HepG2 (cell line): ENCODE measurements around the gene BICDL2. TPM values are rescaled to one million over a fixed set of nuclear protein-coding genes. Genes with fewer than 3 reads are reported as not detected.

ENCODE experiments used
- CEBPB ChIP-seq: IDR thresholded peaks from 2 replicates; pipeline ENCODE4 v1.6.1; 2011; ENCODE audit warnings: low read depth, low read length, improper control_type of control experiment, borderline replicate concordance
- ELF4 ChIP-seq: sonication (generic); formaldehyde crosslinking; IDR thresholded peaks from 2 replicates; pipeline ENCODE4 v1.5.0; 2020; ENCODE audit warnings: missing genetic modification reagents, mild to moderate bottlenecking, moderate library complexity, borderline replicate concordance
- EP300 ChIP-seq, 3 experiments: sonication (generic) in 1 of 3; formaldehyde crosslinking in 1 of 3; IDR thresholded peaks; 2 replicates each; pipeline versions ENCODE4 v1.5.1 to v1.6.1; 2011 to 2020; ENCODE audit warnings: low read depth in 2 of 3, low read length in 2 of 3, borderline replicate concordance in 1 of 3, improper control_type of control experiment in 1 of 3, mild to moderate bottlenecking in 1 of 3, missing genetic modification reagents in 1 of 3, moderate library complexity in 1 of 3
- FIP1L1 ChIP-seq: fragments of 200-400 bp; formaldehyde crosslinking; IDR thresholded peaks from 2 replicates; pipeline ENCODE4 v1.6.1; 2018; ENCODE audit warnings: low read depth, mild to moderate bottlenecking, low read length, moderate library complexity, borderline replicate concordance; ENCODE audit not compliant: insufficient read depth
- GABPB1 ChIP-seq: IDR thresholded peaks from 2 replicates; pipeline ENCODE4 v1.6.1; 2016; ENCODE audit warnings: mild to moderate bottlenecking, missing genetic modification reagents, moderate library complexity, missing compliant biosample characterization
- GZF1 ChIP-seq: sonication (generic); formaldehyde crosslinking; IDR thresholded peaks from 2 replicates; pipeline ENCODE4 v1.5.1; 2020; ENCODE audit warnings: mild to moderate bottlenecking, missing genetic modification reagents
- IRF2 ChIP-seq: IDR thresholded peaks from 2 replicates; pipeline ENCODE4 v1.6.1; 2018; ENCODE audit warnings: missing genetic modification reagents, missing compliant biosample characterization
- KLF11 ChIP-seq: IDR thresholded peaks from 2 replicates; pipeline ENCODE4 v1.6.1; 2016; ENCODE audit warnings: missing compliant biosample characterization
- KLF15 ChIP-seq: sonication (generic); formaldehyde crosslinking; IDR thresholded peaks from 2 replicates; pipeline ENCODE4 v1.8.1; 2023; ENCODE audit warnings: borderline replicate concordance, mild to moderate bottlenecking, inconsistent platforms, missing genetic modification reagents, mixed read lengths
- KMT2A ChIP-seq: sonication (generic); formaldehyde crosslinking; IDR thresholded peaks from 2 replicates; pipeline ENCODE4 v1.4.0; 2020; ENCODE audit warnings: missing genetic modification reagents
- NFATC3 ChIP-seq: sonication (generic); formaldehyde crosslinking; IDR thresholded peaks from 2 replicates; pipeline ENCODE4 v1.5.1; 2020; ENCODE audit warnings: mild to moderate bottlenecking, missing genetic modification reagents
- NR3C1 ChIP-seq: sonication (generic); formaldehyde crosslinking; IDR thresholded peaks from 2 replicates; pipeline ENCODE4 v1.4.0; 2020; ENCODE audit warnings: missing genetic modification reagents
- PITX1 ChIP-seq: sonication (generic); formaldehyde crosslinking; IDR thresholded peaks from 2 replicates; pipeline ENCODE4 v1.5.1; 2020; ENCODE audit warnings: mild to moderate bottlenecking, missing genetic modification reagents
- SOX5 ChIP-seq: IDR thresholded peaks from 2 replicates; pipeline ENCODE4 v1.6.1; 2016; ENCODE audit warnings: borderline replicate concordance
- SP1 ChIP-seq, 2 experiments: fragments of 450-650 bp in 1 of 2; sonication (generic) in 1 of 2; formaldehyde crosslinking in 1 of 2; IDR thresholded peaks; 2 replicates each; pipeline versions ENCODE4 v1.4.0 to v1.6.1; 2016 to 2020; ENCODE audit warnings: missing genetic modification reagents in 1 of 2
- STAT5B ChIP-seq: sonication (generic); formaldehyde crosslinking; IDR thresholded peaks from 2 replicates; pipeline ENCODE4 v1.4.0; 2020; ENCODE audit warnings: missing genetic modification reagents
- ZFP62 ChIP-seq: sonication (generic); formaldehyde crosslinking; IDR thresholded peaks from 2 replicates; pipeline ENCODE4 v1.4.0; 2020; ENCODE audit warnings: missing genetic modification reagents
- ZFX ChIP-seq: sonication (generic); formaldehyde crosslinking; IDR thresholded peaks from 2 replicates; pipeline ENCODE4 v1.4.0; 2020; ENCODE audit warnings: mild to moderate bottlenecking, low read depth, missing genetic modification reagents, moderate library complexity
- ZNF724P ChIP-seq: sonication (generic); formaldehyde crosslinking; IDR thresholded peaks from 2 replicates; pipeline ENCODE4 v1.8.0; 2022; ENCODE audit warnings: missing genetic modification reagents, borderline replicate concordance
- ZSCAN21 ChIP-seq: sonication (generic); formaldehyde crosslinking; IDR thresholded peaks from 2 replicates; pipeline ENCODE4 v1.8.0; 2022; ENCODE audit warnings: mild to moderate bottlenecking, missing genetic modification reagents, moderate library complexity, borderline replicate concordance
- polyA plus RNA-seq, 8 experiments: library from polyadenylated mRNA; depleted of rRNA in 3 of 8; stranded (reverse) in 7 of 8; unstranded in 1 of 8; fragments of >200 nt; fragmentation: Illumina TruSeq in 4 of 8; extraction: Trizol in 4 of 8; gene quantifications; 2 replicates each; pipeline versions ENCODE4 v1.2.1 to v1.2.3, GENCODE V29; 2011 to 2016; ENCODE audit warnings: low read depth in 4 of 8, missing spikeins in 1 of 8, mixed read lengths in 1 of 8; ENCODE audit not compliant: insufficient read depth in 1 of 8
- total RNA-seq, 5 experiments: library from RNA; depleted of rRNA; stranded (reverse); fragments of >200 nt; fragmentation: Illumina TruSeq; extraction: Trizol; gene quantifications; 2 replicates each; pipeline ENCODE4 v1.2.3, GENCODE V29; 2016; ENCODE audit warnings: low read depth in 1 of 5
- TF ChIP-seq, protein P1 (sequence below): IDR thresholded peaks from 2 replicates; pipeline ENCODE4 v1.6.1; 2012; ENCODE audit warnings: low read depth, low read length, improper control_type of control experiment
- TF ChIP-seq, protein P2 (sequence below): sonication (generic); formaldehyde crosslinking; IDR thresholded peaks from 2 replicates; pipeline ENCODE4 v1.5.1; 2020; ENCODE audit warnings: missing genetic modification reagents, mild to moderate bottlenecking, borderline replicate concordance
- TF ChIP-seq, protein P3 (sequence below): sonication (generic); formaldehyde crosslinking; IDR thresholded peaks from 2 replicates; pipeline ENCODE4 v1.8.0; 2022; ENCODE audit warnings: mild to moderate bottlenecking, missing genetic modification reagents; ENCODE audit not compliant: insufficient replicate concordance
- TF ChIP-seq, protein P4 (sequence below): sonication (generic); formaldehyde crosslinking; IDR thresholded peaks from 2 replicates; pipeline ENCODE4 v1.4.0; 2020; ENCODE audit warnings: missing genetic modification reagents, mild to moderate bottlenecking, borderline replicate concordance

The BICDL2 gene
- total and polyA plus RNA-seq, 2 of the 13 experiments (the other 11 are each of a cell fraction or from before 2014, with no cell fraction given), result 0.12 TPM; not detected in 1

DNA sequence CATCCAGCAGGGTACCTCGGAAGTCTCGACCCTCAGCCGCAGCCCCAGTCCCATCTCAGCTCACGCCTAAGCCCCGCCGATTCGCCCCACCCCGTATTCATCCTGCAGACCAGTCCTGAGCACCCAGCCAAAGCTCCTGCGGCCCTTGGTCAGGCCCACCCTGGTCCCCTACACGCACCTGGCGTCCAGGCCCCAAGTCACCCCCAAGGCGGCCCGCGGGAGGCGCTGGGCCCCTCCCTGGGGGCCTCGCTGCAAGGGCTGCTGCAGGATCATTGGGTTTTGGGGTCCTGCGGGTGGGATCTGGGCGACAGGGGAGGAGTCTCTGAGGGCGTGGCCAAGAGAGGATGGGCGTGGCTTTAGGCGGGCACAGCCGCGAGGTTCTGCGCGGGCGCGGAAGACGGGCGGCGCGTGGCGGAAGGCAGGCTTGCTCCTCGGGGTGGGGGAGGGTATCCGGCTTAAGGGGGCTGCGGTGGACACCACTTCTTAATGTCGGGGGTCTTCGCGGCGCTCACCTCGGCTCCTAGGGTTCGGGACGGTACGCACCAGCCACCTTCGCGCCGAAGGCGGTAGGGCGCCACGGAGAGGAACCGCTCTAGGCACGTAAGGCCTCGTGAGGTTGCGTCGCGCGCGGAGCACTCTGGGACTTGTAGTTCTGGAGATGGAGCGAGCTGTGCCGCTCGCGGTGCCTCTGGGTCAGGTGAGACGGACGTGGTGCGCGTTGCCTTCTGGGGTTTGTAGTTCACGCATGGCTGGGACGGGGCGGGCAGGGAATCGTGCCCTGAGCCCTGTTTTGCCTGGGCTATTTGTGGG is 12.9 kb downstream of the BICDL2 start, which contains the start of the genes HCFC1R1 and THOC6 (continued):
- TF ChIP-seq SOX5 (CRISPR knock-in tag), result peak; percentile 44; the same call in 1 of the 2 replicates
- TF ChIP-seq, protein P1, sequence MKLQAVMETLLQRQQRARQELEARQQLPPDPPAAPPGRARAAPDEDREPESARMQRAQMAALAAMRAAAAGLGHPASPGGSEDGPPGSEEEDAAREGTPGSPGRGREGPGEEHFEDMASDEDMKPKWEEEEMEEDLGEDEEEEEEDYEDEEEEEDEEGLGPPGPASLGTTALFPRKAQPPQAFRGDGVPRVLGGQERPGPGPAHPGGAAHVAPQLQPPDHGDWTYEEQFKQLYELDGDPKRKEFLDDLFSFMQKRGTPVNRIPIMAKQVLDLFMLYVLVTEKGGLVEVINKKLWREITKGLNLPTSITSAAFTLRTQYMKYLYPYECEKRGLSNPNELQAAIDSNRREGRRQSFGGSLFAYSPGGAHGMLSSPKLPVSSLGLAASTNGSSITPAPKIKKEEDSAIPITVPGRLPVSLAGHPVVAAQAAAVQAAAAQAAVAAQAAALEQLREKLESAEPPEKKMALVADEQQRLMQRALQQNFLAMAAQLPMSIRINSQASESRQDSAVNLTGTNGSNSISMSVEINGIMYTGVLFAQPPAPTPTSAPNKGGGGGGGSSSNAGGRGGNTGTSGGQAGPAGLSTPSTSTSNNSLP, result no peak
- no peak for TF ChIP-seq NR3C1
- TF ChIP-seq IRF2 (CRISPR knock-in tag), result peak; percentile 96
- TF ChIP-seq ELF4 (CRISPR knock-in tag), result no peak; the same call in 1 of the 2 replicates
- no peak for TF ChIP-seq STAT5B (CRISPR knock-in tag)
- TF ChIP-seq EP300 (IDR thresholded peaks at IDR 0.05; ENCODE audit: low read depth in 2 of 2, low read length in 2 of 2), result no peak
- no peak; the same call in 1 of the 2 replicates for TF ChIP-seq EP300 (CRISPR knock-in tag; IDR thresholded peaks at IDR 0.05; ENCODE audit: borderline replicate concordance)
- no peak for TF ChIP-seq KLF15 (CRISPR knock-in tag)
- 0 out of 2 replicates have a peak, but pooled peaks have one; percentile 34 for TF ChIP-seq GZF1
- TF ChIP-seq PITX1 (CRISPR knock-in tag), result peak; percentile 68
- TF ChIP-seq, protein P2, sequence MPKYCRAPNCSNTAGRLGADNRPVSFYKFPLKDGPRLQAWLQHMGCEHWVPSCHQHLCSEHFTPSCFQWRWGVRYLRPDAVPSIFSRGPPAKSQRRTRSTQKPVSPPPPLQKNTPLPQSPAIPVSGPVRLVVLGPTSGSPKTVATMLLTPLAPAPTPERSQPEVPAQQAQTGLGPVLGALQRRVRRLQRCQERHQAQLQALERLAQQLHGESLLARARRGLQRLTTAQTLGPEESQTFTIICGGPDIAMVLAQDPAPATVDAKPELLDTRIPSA, result no peak
- TF ChIP-seq FIP1L1, result peak; percentile 90; the same call in 1 of the 2 replicates
- TF ChIP-seq, protein P3, sequence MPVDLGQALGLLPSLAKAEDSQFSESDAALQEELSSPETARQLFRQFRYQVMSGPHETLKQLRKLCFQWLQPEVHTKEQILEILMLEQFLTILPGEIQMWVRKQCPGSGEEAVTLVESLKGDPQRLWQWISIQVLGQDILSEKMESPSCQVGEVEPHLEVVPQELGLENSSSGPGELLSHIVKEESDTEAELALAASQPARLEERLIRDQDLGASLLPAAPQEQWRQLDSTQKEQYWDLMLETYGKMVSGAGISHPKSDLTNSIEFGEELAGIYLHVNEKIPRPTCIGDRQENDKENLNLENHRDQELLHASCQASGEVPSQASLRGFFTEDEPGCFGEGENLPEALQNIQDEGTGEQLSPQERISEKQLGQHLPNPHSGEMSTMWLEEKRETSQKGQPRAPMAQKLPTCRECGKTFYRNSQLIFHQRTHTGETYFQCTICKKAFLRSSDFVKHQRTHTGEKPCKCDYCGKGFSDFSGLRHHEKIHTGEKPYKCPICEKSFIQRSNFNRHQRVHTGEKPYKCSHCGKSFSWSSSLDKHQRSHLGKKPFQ (CRISPR knock-in tag), result peak; percentile 68
- TF ChIP-seq CEBPB, result peak; percentile 8; the same call in 1 of the 2 replicates
- TF ChIP-seq ZSCAN21 (CRISPR knock-in tag), result no peak
- no peak for TF ChIP-seq KLF11
- peak; percentile 95 for TF ChIP-seq GABPB1 (CRISPR knock-in tag)
- TF ChIP-seq, protein P4, sequence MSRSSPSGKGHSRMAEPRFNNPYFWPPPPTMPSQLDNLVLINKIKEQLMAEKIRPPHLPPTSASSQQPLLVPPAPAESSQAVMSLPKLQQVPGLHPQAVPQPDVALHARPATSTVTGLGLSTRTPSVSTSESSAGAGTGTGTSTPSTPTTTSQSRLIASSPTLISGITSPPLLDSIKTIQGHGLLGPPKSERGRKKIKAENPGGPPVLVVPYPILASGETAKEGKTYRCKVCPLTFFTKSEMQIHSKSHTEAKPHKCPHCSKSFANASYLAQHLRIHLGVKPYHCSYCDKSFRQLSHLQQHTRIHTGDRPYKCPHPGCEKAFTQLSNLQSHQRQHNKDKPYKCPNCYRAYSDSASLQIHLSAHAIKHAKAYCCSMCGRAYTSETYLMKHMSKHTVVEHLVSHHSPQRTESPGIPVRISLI (CRISPR knock-in tag), result peak; percentile 53; the same call in 1 of the 2 replicates
- TF ChIP-seq NFATC3 (CRISPR knock-in tag), result peak; percentile 90; the same call in 1 of the 2 replicates
- no peak for TF ChIP-seq SP1 (IDR thresholded peaks at IDR 0.05)
- peak; percentile 84 for TF ChIP-seq SP1 (CRISPR knock-in tag; IDR thresholded peaks at IDR 0.05)
- no peak; the same call in 1 of the 2 replicates for TF ChIP-seq KMT2A (CRISPR knock-in tag)
- TF ChIP-seq ZFX, result peak; percentile 96
- TF ChIP-seq ZNF724P (CRISPR knock-in tag), result no peak
- TF ChIP-seq ZFP62 (CRISPR knock-in tag), result no peak
